Suprapubic skin (tissue), 3 donors: ENCODE results near the gene CCNT1.

ENCODE experiments used
- EP300 ChIP-seq: sonication (generic); formaldehyde crosslinking; IDR thresholded peaks from one replicate; pipeline ENCODE4 v1.6.1; 2017; ENCODE audit warnings: antibody characterized with exemption
- POLR2A ChIP-seq, 2 donors: fragments of 450-650 bp; IDR thresholded peaks; one replicate each; pipeline ENCODE4 v1.6.1; 2017; ENCODE audit warnings: antibody characterized with exemption in 2 of 2, mild to moderate bottlenecking in 2 of 2, moderate library complexity in 2 of 2
- TF ChIP-seq, protein P1 (sequence below), 2 donors: fragments of 200-600 bp in 1 of 2; fragments of 450-650 bp in 1 of 2; sonication (generic) in 1 of 2; IDR thresholded peaks; one replicate each; pipeline ENCODE4 v1.5.1; 2016 to 2019; ENCODE audit warnings: antibody characterized with exemption in 2 of 2, mild to moderate bottlenecking in 1 of 2, moderate library complexity in 1 of 2

DNA sequence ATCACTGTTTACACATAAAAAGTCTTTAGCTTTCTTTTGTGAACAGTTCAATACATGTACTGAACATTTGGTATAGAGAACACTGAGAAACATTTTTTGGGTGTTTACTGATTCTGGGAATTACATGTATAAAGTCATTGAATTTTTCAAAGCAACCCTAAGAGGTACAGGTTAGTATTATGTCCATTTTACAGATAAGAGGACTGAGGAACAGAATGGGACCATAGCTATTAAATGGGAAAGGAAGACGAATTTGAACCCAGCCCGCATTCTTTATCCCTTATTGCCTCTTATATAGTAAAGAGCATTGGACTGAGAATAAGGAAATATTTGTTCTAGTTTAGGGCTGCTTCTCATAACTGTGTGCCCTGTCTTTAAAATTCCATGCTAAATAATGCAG lies 33.6 kb downstream of the CCNT1 start:
- TF ChIP-seq POLR2A (IDR thresholded peaks at IDR 0.05) (no peak), EP300 (no peak)
- TF ChIP-seq, protein P1, sequence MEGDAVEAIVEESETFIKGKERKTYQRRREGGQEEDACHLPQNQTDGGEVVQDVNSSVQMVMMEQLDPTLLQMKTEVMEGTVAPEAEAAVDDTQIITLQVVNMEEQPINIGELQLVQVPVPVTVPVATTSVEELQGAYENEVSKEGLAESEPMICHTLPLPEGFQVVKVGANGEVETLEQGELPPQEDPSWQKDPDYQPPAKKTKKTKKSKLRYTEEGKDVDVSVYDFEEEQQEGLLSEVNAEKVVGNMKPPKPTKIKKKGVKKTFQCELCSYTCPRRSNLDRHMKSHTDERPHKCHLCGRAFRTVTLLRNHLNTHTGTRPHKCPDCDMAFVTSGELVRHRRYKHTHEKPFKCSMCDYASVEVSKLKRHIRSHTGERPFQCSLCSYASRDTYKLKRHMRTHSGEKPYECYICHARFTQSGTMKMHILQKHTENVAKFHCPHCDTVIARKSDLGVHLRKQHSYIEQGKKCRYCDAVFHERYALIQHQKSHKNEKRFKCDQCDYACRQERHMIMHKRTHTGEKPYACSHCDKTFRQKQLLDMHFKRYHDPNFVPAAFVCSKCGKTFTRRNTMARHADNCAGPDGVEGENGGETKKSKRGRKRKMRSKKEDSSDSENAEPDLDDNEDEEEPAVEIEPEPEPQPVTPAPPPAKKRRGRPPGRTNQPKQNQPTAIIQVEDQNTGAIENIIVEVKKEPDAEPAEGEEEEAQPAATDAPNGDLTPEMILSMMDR (IDR thresholded peaks at IDR 0.05) = no peak
